ENCODE results near the gene SOX18.

GRCh38 chr20:64027981-64028685 is 21.3 kb downstream of the SOX18 start:
- TF ChIP-seq, protein P1, sequence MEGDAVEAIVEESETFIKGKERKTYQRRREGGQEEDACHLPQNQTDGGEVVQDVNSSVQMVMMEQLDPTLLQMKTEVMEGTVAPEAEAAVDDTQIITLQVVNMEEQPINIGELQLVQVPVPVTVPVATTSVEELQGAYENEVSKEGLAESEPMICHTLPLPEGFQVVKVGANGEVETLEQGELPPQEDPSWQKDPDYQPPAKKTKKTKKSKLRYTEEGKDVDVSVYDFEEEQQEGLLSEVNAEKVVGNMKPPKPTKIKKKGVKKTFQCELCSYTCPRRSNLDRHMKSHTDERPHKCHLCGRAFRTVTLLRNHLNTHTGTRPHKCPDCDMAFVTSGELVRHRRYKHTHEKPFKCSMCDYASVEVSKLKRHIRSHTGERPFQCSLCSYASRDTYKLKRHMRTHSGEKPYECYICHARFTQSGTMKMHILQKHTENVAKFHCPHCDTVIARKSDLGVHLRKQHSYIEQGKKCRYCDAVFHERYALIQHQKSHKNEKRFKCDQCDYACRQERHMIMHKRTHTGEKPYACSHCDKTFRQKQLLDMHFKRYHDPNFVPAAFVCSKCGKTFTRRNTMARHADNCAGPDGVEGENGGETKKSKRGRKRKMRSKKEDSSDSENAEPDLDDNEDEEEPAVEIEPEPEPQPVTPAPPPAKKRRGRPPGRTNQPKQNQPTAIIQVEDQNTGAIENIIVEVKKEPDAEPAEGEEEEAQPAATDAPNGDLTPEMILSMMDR (conservative IDR thresholded peaks at IDR 0.05; ENCODE audit: low read depth, low read length): no peak
- TF ChIP-seq RFX5 (IDR thresholded peaks at IDR 0.05; ENCODE audit: low read depth, low read length) (no peak), MXI1 (IDR thresholded peaks at IDR 0.05; ENCODE audit: borderline replicate concordance, low read depth, low read length) (no peak), CEBPB (IDR thresholded peaks at IDR 0.05; ENCODE audit: low read depth, low read length) (no peak), FOS (IDR thresholded peaks at IDR 0.05; ENCODE audit: low read depth, low read length) (no peak), MAZ (IDR thresholded peaks at IDR 0.05; ENCODE audit: borderline replicate concordance, low read depth, low read length) (no peak)
